Measurements from ENCODE around the gene MGAT4A.

DNA sequence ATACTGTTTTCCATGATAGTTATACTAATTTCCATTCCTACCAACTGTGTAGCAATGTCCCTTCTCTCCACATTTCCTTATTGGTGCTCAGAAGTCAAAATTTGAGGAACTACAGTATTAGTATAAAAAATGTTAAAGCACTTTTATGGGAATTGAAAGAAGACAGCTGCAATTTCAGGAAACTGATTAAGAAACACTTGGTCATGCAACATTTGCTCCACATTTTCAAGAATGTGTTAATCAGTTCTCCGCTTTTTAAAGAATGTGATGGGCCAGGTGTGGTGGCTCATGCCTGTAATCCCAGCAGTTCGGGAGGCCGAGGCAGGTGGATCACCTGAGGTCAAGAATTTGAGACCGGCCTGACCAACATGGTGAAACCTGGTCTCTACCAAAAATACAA, 33.6 kb upstream of the MGAT4A start:
- TF ChIP-seq POLR2A (IDR thresholded peaks at IDR 0.05; ENCODE audit: extremely low read depth, insufficient read length) (no peak), MYC (IDR thresholded peaks at IDR 0.05; ENCODE audit: low read depth, low read length) (no peak)
- TF ChIP-seq, protein P1, sequence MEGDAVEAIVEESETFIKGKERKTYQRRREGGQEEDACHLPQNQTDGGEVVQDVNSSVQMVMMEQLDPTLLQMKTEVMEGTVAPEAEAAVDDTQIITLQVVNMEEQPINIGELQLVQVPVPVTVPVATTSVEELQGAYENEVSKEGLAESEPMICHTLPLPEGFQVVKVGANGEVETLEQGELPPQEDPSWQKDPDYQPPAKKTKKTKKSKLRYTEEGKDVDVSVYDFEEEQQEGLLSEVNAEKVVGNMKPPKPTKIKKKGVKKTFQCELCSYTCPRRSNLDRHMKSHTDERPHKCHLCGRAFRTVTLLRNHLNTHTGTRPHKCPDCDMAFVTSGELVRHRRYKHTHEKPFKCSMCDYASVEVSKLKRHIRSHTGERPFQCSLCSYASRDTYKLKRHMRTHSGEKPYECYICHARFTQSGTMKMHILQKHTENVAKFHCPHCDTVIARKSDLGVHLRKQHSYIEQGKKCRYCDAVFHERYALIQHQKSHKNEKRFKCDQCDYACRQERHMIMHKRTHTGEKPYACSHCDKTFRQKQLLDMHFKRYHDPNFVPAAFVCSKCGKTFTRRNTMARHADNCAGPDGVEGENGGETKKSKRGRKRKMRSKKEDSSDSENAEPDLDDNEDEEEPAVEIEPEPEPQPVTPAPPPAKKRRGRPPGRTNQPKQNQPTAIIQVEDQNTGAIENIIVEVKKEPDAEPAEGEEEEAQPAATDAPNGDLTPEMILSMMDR (IDR thresholded peaks at IDR 0.05; ENCODE audit: low read depth, low read length), result no peak
